Activated CD8-positive, alpha-beta memory T cell treated with anti-CD3 and anti-CD28 coated beads, Interleukin-2, amount 10 ng/mL, durations not matched to agents 7 days and 5 days (primary cell): ENCODE results near the gene MYO1E. TPM values are rescaled to one million over a fixed set of nuclear protein-coding genes. Genes with fewer than 3 reads are reported as not detected.

ENCODE experiments used
- ATAC-seq: fragments of 150-1000 bp; cut with Tn5 transposase; one replicate; pipeline ENCODE4 v1.10.0; 2021; ENCODE audit warnings: moderate library complexity
- CTCF ChIA-PET: fragments of 350-600 bp; sonication (Branson Sonifier 250); formaldehyde crosslinking; loops from one replicate; lab custom pipeline; 2021; ENCODE audit warnings: antibody characterized with exemption; lab: Charles Lee
- DNase-seq: peaks from one replicate; pipeline ENCODE4 v3.0.0-alpha.2; 2020
- H3K27ac Mint-ChIP-seq: one replicate; pipeline ENCODE4 v1.8.0; 2021; ENCODE audit warnings: mild to moderate bottlenecking, mixed read lengths
- H3K27me3 Mint-ChIP-seq: one replicate; pipeline ENCODE4 v1.8.0; 2021; ENCODE audit warnings: mixed read lengths
- H3K36me3 Mint-ChIP-seq: one replicate; pipeline ENCODE4 v1.8.0; 2021; ENCODE audit warnings: mild to moderate bottlenecking, mixed read lengths
- H3K4me1 Mint-ChIP-seq: one replicate; pipeline ENCODE4 v1.8.0; 2021; ENCODE audit warnings: mixed read lengths
- H3K4me3 Mint-ChIP-seq: one replicate; pipeline ENCODE4 v1.8.0; 2021; ENCODE audit warnings: mild to moderate bottlenecking, moderate library complexity, mixed read lengths
- H3K9me3 Mint-ChIP-seq: one replicate; pipeline ENCODE4 v1.8.0; 2022; ENCODE audit warnings: low read depth, mixed read lengths
- total RNA-seq, 2 experiments: library from RNA; stranded (reverse); gene quantifications; one replicate each; pipeline ENCODE4 v1.2.3, GENCODE V29; 2021

The MYO1E gene
- total RNA-seq, 2 experiments from 2014 or later: 60.3 to 224 TPM

- Mint-ChIP-seq H3K27ac (no peak overlapping the region), H3K4me3 (no peak overlapping the region), H3K36me3 (peaks cover 4% of the 10 kb centered on the region), H3K4me1 (peaks cover 44% of the 10 kb centered on the region), H3K27me3 (peaks cover 29% of the 10 kb centered on the region), H3K9me3 (no peaks in the 10 kb centered on the region)
- CTCF ChIA-PET: interaction anchor here (1.2 kb wide), 1 partner anchor 55 kb away, joined by 6 read pairs; no protein-coding TSS in a partner anchor
- ATAC-seq: no peak
- DNase-seq: no peak
Measured at GRCh38 chr15:59355730-59356129, 16.9 kb downstream of the MYO1E start.

GRCh38 chr15:59354417-59355031, 18.1 kb downstream of the MYO1E start:
- peaks cover 20% of the 10 kb centered on the region for H3K27me3 Mint-ChIP-seq
- DNase-seq: peak; percentile 49
- H3K4me3 Mint-ChIP-seq: peak overlapping the region; percentile 57
- CTCF ChIA-PET: interaction anchor here (1.2 kb wide), 2 partner anchors 11 to 54 kb away, joined by 3 to 6 read pairs; no protein-coding TSS in a partner anchor
- peaks cover 7% of the 10 kb centered on the region for H3K36me3 Mint-ChIP-seq
- peak overlapping the region; percentile 78 for H3K27ac Mint-ChIP-seq
- H3K9me3 Mint-ChIP-seq: no peaks in the 10 kb centered on the region
- H3K4me1 Mint-ChIP-seq: peaks cover 56% of the 10 kb centered on the region
- peak; percentile 55 for ATAC-seq

GRCh38 chr15:59353994-59354416, 18.7 kb downstream of the MYO1E start:
- Mint-ChIP-seq H3K9me3 (no peaks in the 10 kb centered on the region), H3K4me3 (peak overlapping the region; percentile 57), H3K27ac (peak overlapping the region; percentile 78), H3K27me3 (peaks cover 20% of the 10 kb centered on the region), H3K36me3 (peaks cover 7% of the 10 kb centered on the region), H3K4me1 (peaks cover 59% of the 10 kb centered on the region)
- ATAC-seq (peak; percentile 32), DNase-seq (no peak)
- CTCF ChIA-PET: interaction anchor here (1.2 kb wide), 1 partner anchor 12 kb away, joined by 3 read pairs; no protein-coding TSS in a partner anchor

- ATAC-seq (no peak), DNase-seq (no peak)
- CTCF ChIA-PET: interaction anchor here (0.7 kb wide), 1 partner anchor 11 kb away, joined by 3 read pairs; no protein-coding TSS in a partner anchor
- Mint-ChIP-seq H3K27ac (no peak overlapping the region), H3K4me3 (no peak overlapping the region), H3K9me3 (no peaks in the 10 kb centered on the region), H3K36me3 (peaks cover 7% of the 10 kb centered on the region), H3K27me3 (peaks cover 17% of the 10 kb centered on the region), H3K4me1 (peaks cover 68% of the 10 kb centered on the region)
Measured at GRCh38 chr15:59352683-59353082, 20.0 kb downstream of the MYO1E start.

GRCh38 chr15:59352189-59352588, 20.5 kb downstream of the MYO1E start:
- peaks cover 7% of the 10 kb centered on the region for H3K36me3 Mint-ChIP-seq
- peaks cover 68% of the 10 kb centered on the region for H3K4me1 Mint-ChIP-seq
- CTCF ChIA-PET: no interaction called here

GRCh38 chr15:59350421-59350732, 22.3 kb downstream of the MYO1E start:
- peaks cover 61% of the 10 kb centered on the region for H3K4me1 Mint-ChIP-seq

More at GRCh38 chr15:59352189-59352588, 20.5 kb downstream of the MYO1E start:
- no peak overlapping the region for H3K27ac Mint-ChIP-seq
- no peaks in the 10 kb centered on the region for H3K9me3 Mint-ChIP-seq
- no peak for ATAC-seq
- peaks cover 15% of the 10 kb centered on the region for H3K27me3 Mint-ChIP-seq
- no peak for DNase-seq
- no peak overlapping the region for H3K4me3 Mint-ChIP-seq

GRCh38 chr15:59349680-59350420, 22.8 kb downstream of the MYO1E start:
- Mint-ChIP-seq H3K36me3 (peaks cover 7% of the 10 kb centered on the region), H3K4me3 (peak overlapping the region; percentile 35), H3K27me3 (peaks cover 14% of the 10 kb centered on the region), H3K27ac (peak overlapping the region; percentile 68), H3K9me3 (no peaks in the 10 kb centered on the region), H3K4me1 (peaks cover 56% of the 10 kb centered on the region)
- CTCF ChIA-PET: no interaction called here
- peak; percentile 87 for ATAC-seq
- peak; percentile 54 for DNase-seq

More at GRCh38 chr15:59350421-59350732, 22.3 kb downstream of the MYO1E start:
- H3K27me3 Mint-ChIP-seq: peaks cover 17% of the 10 kb centered on the region
- ATAC-seq: no peak
- H3K9me3 Mint-ChIP-seq: no peaks in the 10 kb centered on the region
- peak overlapping the region; percentile 68 for H3K27ac Mint-ChIP-seq
- DNase-seq: no peak
- H3K4me3 Mint-ChIP-seq: peak overlapping the region; percentile 35
- peaks cover 7% of the 10 kb centered on the region for H3K36me3 Mint-ChIP-seq
- CTCF ChIA-PET: no interaction called here

- Mint-ChIP-seq H3K9me3 (no peaks in the 10 kb centered on the region), H3K27me3 (peaks cover 24% of the 10 kb centered on the region), H3K36me3 (peaks cover 5% of the 10 kb centered on the region), H3K4me1 (peaks cover 41% of the 10 kb centered on the region), H3K27ac (no peak overlapping the region), H3K4me3 (no peak overlapping the region)
- DNase-seq: no peak
- ATAC-seq: no peak
- CTCF ChIA-PET: interaction anchor here (0.5 to 0.9 kb wide), 2 partner anchors 57 to 881 kb away, joined by 3 to 4 read pairs; no protein-coding TSS in a partner anchor
Measured at GRCh38 chr15:59347915-59348314, 24.8 kb downstream of the MYO1E start.

GRCh38 chr15:59346951-59347350, 25.7 kb downstream of the MYO1E start:
- Mint-ChIP-seq H3K36me3 (peaks cover 12% of the 10 kb centered on the region), H3K27me3 (peaks cover 29% of the 10 kb centered on the region), H3K9me3 (peaks cover 3% of the 10 kb centered on the region), H3K27ac (no peak overlapping the region), H3K4me3 (no peak overlapping the region), H3K4me1 (peaks cover 36% of the 10 kb centered on the region)
- DNase-seq (no peak), ATAC-seq (no peak)
- CTCF ChIA-PET: no interaction called here

- H3K27me3 Mint-ChIP-seq: peaks cover 28% of the 10 kb centered on the region
- peaks cover 21% of the 10 kb centered on the region for H3K4me1 Mint-ChIP-seq
- ATAC-seq (no peak), DNase-seq (no peak)
- H3K9me3 Mint-ChIP-seq: peaks cover 4% of the 10 kb centered on the region
- no peak overlapping the region for H3K27ac Mint-ChIP-seq
- CTCF ChIA-PET: interaction anchor here (1.4 to 1.6 kb wide), 2 partner anchors 40 to 98 kb away, joined by 3 read pairs; no protein-coding TSS in a partner anchor
- peaks cover 13% of the 10 kb centered on the region for H3K36me3 Mint-ChIP-seq
- H3K4me3 Mint-ChIP-seq: no peak overlapping the region
Measured at GRCh38 chr15:59345326-59345725, 27.3 kb downstream of the MYO1E start.

GRCh38 chr15:59344311-59344710, 28.4 kb downstream of the MYO1E start:
- ATAC-seq (no peak), DNase-seq (no peak)
- CTCF ChIA-PET: interaction anchor here (1.3 kb wide), 1 partner anchor 16 kb away, joined by 3 read pairs; no protein-coding TSS in a partner anchor
- peaks cover 4% of the 10 kb centered on the region for H3K9me3 Mint-ChIP-seq
- H3K4me1 Mint-ChIP-seq: peaks cover 11% of the 10 kb centered on the region
- H3K27me3 Mint-ChIP-seq: peaks cover 28% of the 10 kb centered on the region
- H3K36me3 Mint-ChIP-seq: peaks cover 11% of the 10 kb centered on the region
- H3K4me3 Mint-ChIP-seq: no peak overlapping the region
- H3K27ac Mint-ChIP-seq: no peak overlapping the region

- CTCF ChIA-PET: no interaction called here
- peaks cover 27% of the 10 kb centered on the region for H3K27me3 Mint-ChIP-seq
Measured at GRCh38 chr15:59340325-59340724, 32.3 kb downstream of the MYO1E start.

GRCh38 chr15:59339252-59339672, 33.4 kb downstream of the MYO1E start:
- CTCF ChIA-PET: no interaction called here

More at GRCh38 chr15:59340325-59340724, 32.3 kb downstream of the MYO1E start:
- Mint-ChIP-seq H3K36me3 (peaks cover 11% of the 10 kb centered on the region), H3K27ac (no peak overlapping the region), H3K4me3 (no peak overlapping the region), H3K4me1 (no peaks in the 10 kb centered on the region), H3K9me3 (peaks cover 4% of the 10 kb centered on the region)
- ATAC-seq: no peak
- DNase-seq: no peak

More at GRCh38 chr15:59339252-59339672, 33.4 kb downstream of the MYO1E start:
- H3K4me1 Mint-ChIP-seq: no peaks in the 10 kb centered on the region
- no peak for DNase-seq
- peaks cover 4% of the 10 kb centered on the region for H3K9me3 Mint-ChIP-seq
- peaks cover 27% of the 10 kb centered on the region for H3K27me3 Mint-ChIP-seq
- H3K4me3 Mint-ChIP-seq: no peak overlapping the region
- no peak overlapping the region for H3K27ac Mint-ChIP-seq
- peaks cover 9% of the 10 kb centered on the region for H3K36me3 Mint-ChIP-seq
- ATAC-seq: no peak
